Tongue (tissue), 2 donors: ENCODE data around the gene ALG14. TPM values are rescaled to one million over a fixed set of nuclear protein-coding genes. Genes with fewer than 3 reads are reported as not detected.
"Not testable (repeated sequence)": the region's sequence is repeated elsewhere in the genome, so short reads cannot be mapped to it uniquely, and the experiment has no call there.

Source experiments
- DNase-seq: peaks from one replicate; pipeline ENCODE4 v3.0.0-alpha.2; 2015
- total RNA-seq: library from RNA; depleted of rRNA; stranded (reverse); fragments of >200 nt; gene quantifications from one replicate; pipeline ENCODE4 v1.2.3, GENCODE V29; 2014

ALG14 gene
- total RNA-seq, 1 donor from 2014 or later: 1.0 TPM

DNA sequence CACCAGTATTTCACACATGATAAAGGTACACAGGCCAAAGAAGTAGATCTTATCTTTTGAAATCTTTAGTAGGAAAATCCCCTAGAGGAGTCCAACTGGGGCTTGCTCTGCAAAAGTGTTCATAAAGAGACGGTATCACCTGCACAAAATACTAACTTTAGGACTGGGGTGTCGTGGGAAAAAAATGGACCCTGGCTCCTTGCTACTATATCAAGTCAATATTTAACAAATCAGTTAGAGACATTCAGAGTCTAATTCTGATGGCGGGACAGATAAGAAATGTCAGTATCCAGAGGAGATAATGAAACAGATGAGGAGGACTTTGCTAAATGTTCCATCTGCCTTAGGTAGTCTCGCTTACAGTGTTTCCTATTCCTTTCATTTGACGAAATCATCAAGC lies 120.2 kb downstream of the ALG14 start:
- DNase-seq: no peak

- no peak for DNase-seq
These were observed 121.1 kb downstream of the ALG14 start for GRCh38 chr1:94951509-94952208.

GRCh38 chr1:94951046-94951445 lies 121.7 kb downstream of the ALG14 start:
- DNase-seq: no peak

GRCh38 chr1:94949681-94950661 lies 122.8 kb downstream of the ALG14 start:
- DNase-seq: no peak

GRCh38 chr1:94947437-94947836 lies 125.3 kb downstream of the ALG14 start:
- DNase-seq: peak; percentile 59

- DNase-seq: peak; percentile 6
These were observed 125.9 kb downstream of the ALG14 start for GRCh38 chr1:94946886-94947285.

- DNase-seq: no peak
These were observed 130.3 kb downstream of the ALG14 start for GRCh38 chr1:94942171-94943128.

- DNase-seq: not testable (repeated sequence)
These were observed 131.3 kb downstream of the ALG14 start for GRCh38 chr1:94941480-94941879.

DNA sequence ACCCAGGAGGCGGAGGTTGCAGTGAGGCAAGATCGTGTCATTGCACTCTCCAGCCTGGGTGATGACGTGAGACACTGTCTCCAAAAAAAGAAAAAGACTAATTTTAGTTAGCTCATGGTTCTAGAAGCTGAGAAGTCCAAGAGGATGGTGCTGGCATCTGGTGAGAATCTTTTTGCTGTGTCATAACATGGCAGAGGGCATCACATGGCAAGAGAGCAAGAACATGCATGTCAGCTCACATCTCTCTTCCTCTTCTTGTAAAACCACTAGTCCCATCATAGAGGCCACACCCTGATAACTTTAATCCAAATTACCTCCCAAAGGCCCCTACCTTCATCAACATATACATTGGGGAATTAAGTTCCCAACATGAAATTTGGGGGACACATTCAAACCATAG lies 132.0 kb downstream of the ALG14 start:
- no peak for DNase-seq

DNA sequence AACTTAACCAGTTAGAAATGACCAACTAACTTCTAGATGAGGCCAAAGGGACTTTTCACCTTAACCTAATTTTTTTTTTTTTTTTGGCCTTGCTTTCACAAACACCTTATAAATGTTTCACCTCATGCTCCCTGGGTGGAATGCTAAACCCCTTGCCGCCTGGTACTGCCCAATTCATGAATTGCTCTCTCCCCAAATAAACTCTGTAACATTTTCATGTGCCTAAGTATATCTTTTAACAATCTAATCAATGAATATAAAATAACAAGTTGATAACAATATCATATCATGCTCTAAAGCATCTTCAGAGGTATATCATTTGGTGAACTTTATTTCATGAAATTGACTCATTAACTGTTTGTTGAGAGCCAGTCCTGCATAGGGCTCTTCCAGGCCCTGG lies 134.9 kb downstream of the ALG14 start:
- DNase-seq: no peak

- DNase-seq: no peak
These were observed 135.7 kb downstream of the ALG14 start for GRCh38 chr1:94936861-94937620.

DNA sequence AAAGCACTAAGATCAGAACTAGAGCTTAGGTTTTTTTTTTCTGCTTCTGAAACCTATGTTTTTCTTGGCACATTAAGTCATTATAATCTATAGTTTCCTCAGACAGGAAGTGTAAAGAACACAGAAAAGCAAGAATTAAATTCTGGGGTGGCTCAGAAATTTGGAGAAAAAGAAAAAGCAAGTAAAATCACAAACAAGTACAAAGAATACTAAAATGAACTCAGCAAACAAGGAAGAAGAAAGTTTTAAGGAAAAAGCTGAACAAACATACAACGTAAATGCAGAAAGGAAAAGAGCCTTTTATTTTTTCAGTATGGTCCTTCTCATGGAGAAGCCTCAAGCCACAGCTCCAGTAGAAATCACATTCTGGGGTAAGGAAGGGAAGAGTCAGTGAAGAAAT lies 137.3 kb downstream of the ALG14 start:
- no peak for DNase-seq

- no peak for DNase-seq
These were observed 137.7 kb downstream of the ALG14 start for GRCh38 chr1:94935034-94935433.

GRCh38 chr1:94934551-94934950 lies 138.2 kb downstream of the ALG14 start:
- no peak for DNase-seq

DNA sequence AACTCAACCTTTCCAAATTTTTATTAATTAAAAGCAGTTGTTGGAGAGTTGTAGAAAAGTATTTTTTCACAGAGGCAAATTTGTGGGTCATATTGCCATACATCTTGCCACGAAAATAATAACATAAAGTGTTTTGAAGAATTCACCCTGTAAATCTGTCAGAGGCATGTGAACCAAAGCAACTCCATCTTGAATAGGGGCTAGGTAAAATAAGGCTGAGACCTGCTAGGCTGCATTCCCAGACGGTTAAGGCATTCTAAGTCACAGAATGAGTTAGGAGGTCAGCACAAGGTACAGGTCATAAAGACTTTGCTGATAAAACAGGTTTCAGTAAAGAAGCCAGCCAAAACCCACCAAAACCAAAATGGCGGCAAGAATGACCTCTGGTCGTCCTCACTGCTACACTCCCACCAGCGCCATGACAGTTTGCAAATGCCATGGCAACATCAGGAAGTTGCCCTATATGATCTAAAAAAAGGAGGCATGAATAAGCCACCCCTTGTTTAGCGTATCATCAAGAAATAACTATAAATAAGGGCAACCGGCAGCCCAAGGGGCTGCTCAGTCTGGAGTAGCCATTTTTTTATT lies 141.4 kb downstream of the ALG14 start:
- no peak for DNase-seq

DNA sequence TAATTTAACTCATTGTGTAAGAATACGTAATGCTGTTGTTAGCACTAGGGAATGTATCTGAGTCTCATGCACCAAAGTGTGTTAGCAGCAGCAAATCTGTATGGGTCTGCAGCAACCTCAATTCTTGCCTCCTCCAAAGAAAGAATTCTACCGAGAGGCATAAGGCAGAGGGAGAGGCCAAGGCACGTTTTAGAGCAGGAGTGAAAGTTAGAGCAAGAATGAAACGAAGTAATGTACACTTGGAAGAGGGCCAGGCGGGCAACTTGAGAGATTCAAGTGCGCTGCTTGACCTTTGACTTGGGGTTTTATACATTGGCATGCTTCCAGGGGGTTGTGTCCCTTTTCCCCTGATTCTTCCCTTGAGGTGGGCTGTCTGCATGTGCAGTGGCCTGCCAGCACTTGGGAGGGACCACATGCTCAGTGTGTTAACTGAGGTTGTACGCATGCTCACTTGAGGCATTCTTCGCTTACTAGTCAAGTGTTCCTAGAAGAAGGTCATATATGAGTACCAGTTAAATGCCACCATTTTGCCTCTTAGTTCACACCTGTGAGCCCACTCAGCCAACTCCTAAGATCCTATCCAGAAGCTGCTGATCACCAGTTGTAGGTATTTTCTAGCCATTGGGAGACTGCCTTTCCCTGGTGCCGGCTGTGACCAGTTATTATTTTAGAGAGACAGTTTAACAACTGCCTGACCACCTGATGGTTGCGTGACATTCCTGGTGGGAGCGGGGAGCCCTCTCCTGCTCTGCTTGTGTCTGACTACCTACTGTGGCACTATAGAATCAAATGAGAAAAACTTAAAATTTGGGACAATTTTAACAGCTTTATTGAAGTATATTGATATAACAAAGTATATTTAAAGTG lies 143.2 kb downstream of the ALG14 start:
- DNase-seq: peak; percentile 44

DNA sequence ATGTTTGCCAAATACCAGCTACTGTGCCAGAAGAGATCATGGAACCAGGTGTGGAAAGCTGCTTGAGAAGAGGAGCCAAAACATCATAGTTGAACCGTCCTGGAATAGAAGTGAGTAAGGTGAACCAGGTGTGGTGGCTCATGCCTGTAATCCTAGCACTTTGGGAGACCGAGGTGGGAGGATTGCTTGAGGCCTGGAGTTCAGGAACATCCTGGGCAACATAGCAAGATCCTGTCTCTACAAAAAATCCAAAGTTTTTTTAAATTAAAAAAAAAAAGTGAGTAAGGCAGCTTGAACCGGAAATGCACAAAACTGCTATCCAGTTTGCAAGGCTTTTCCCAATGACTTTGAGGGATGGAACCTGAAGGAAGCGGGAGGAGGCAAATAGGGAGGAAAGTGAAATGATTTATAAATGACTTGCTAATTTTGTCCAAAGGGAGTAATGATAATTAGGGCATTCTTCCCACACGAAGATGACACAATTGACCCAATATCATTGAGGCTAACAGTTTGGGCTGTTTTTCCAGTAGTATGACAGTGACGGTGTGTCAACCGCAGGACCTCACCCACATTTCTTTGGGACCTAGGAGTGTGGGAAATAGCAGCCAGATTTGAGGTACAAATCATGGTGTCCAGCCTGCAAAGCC lies 144.3 kb downstream of the ALG14 start:
- DNase-seq: no peak

GRCh38 chr1:94927405-94928175 lies 145.2 kb downstream of the ALG14 start:
- DNase-seq: no peak
